Measurements from ENCODE around the gene HMCES. TPM values are rescaled to one million over a fixed set of nuclear protein-coding genes. Genes with fewer than 3 reads are reported as not detected.
"Not testable (repeated sequence)": the region's sequence is repeated elsewhere in the genome, so short reads cannot be mapped to it uniquely, and the experiment has no call there.

The HMCES gene
- total RNA-seq, 2 experiments from 2014 or later = 58.2 to 62.2 TPM

- POLR2A ChIA-PET = interaction anchor here (0.5 to 1.5 kb wide), 3 partner anchors 11 to 430 kb away, joined by 3 read pairs; partner anchors contain the start of gene COPG1
- no peaks in the 10 kb centered on the region for H3K27me3 Mint-ChIP-seq (ENCODE audit: low read depth)
- DNase-seq (no peak), ATAC-seq (no peak)
- no peaks in the 10 kb centered on the region for H3K4me1 Mint-ChIP-seq (ENCODE audit: low read depth)
- no peak overlapping the region for H3K4me3 Mint-ChIP-seq
- H3K9me3 Mint-ChIP-seq (ENCODE audit: insufficient read depth) = no peaks in the 10 kb centered on the region
- CTCF ChIA-PET = no interaction called here
- H3K36me3 Mint-ChIP-seq (ENCODE audit: low read depth) = peaks cover 80% of the 10 kb centered on the region
- no peak overlapping the region for H3K27ac Mint-ChIP-seq
Measured at GRCh38 chr3:129259612-129260477, 18.8 kb upstream of the HMCES start.

- H3K27ac Mint-ChIP-seq = no peak overlapping the region
- H3K4me3 Mint-ChIP-seq = no peak overlapping the region
- peaks cover 80% of the 10 kb centered on the region for H3K36me3 Mint-ChIP-seq (ENCODE audit: low read depth)
- no peaks in the 10 kb centered on the region for H3K9me3 Mint-ChIP-seq (ENCODE audit: insufficient read depth)
- no peak for ATAC-seq
- H3K27me3 Mint-ChIP-seq (ENCODE audit: low read depth) = no peaks in the 10 kb centered on the region
- POLR2A ChIA-PET = interaction anchor here (0.5 to 1.5 kb wide), 2 partner anchors 12 to 337 kb away, joined by 3 read pairs; partner anchors contain the start of gene COPG1
- DNase-seq = no peak
- no peaks in the 10 kb centered on the region for H3K4me1 Mint-ChIP-seq (ENCODE audit: low read depth)
- CTCF ChIA-PET = interaction anchor here (1.1 to 1.2 kb wide), 2 partner anchors 99 to 290 kb away, joined by 3 to 5 read pairs; no protein-coding TSS in a partner anchor
Measured at GRCh38 chr3:129260606-129261005, 18.1 kb upstream of the HMCES start.

- no peak for DNase-seq
- ChIA-PET POLR2A (interaction anchor here (1.0 to 1.2 kb wide), 2 partner anchors 52 to 55 kb away, joined by 3 read pairs; no protein-coding TSS in a partner anchor), CTCF (interaction anchor here (1.1 to 1.2 kb wide), 2 partner anchors 100 to 292 kb away, joined by 3 to 5 read pairs; no protein-coding TSS in a partner anchor)
- Mint-ChIP-seq H3K27me3 (ENCODE audit: low read depth) (no peaks in the 10 kb centered on the region), H3K36me3 (ENCODE audit: low read depth) (peaks cover 76% of the 10 kb centered on the region), H3K4me3 (no peak overlapping the region), H3K9me3 (ENCODE audit: insufficient read depth) (no peaks in the 10 kb centered on the region), H3K27ac (no peak overlapping the region), H3K4me1 (ENCODE audit: low read depth) (no peaks in the 10 kb centered on the region)
- no peak for ATAC-seq
Measured at GRCh38 chr3:129261894-129262293, 16.8 kb upstream of the HMCES start.

GRCh38 chr3:129263161-129263910, 15.3 kb upstream of the HMCES start:
- Mint-ChIP-seq H3K9me3 (ENCODE audit: insufficient read depth) (no peaks in the 10 kb centered on the region), H3K4me3 (no peak overlapping the region), H3K27ac (peak overlapping the region; percentile 54), H3K4me1 (ENCODE audit: low read depth) (no peaks in the 10 kb centered on the region), H3K36me3 (ENCODE audit: low read depth) (peaks cover 73% of the 10 kb centered on the region), H3K27me3 (ENCODE audit: low read depth) (no peaks in the 10 kb centered on the region)
- ATAC-seq (no peak), DNase-seq (no peak)
- ChIA-PET CTCF (interaction anchor here (1.6 kb wide), 1 partner anchor 17 kb away, joined by 4 read pairs; no protein-coding TSS in a partner anchor), POLR2A (no interaction called here)

GRCh38 chr3:129264994-129265393, 13.7 kb upstream of the HMCES start:
- H3K27ac Mint-ChIP-seq; H3K27me3 Mint-ChIP-seq (ENCODE audit: low read depth); H3K9me3 Mint-ChIP-seq (ENCODE audit: insufficient read depth); CTCF ChIA-PET; DNase-seq; H3K4me1 Mint-ChIP-seq (ENCODE audit: low read depth); H3K4me3 Mint-ChIP-seq; ATAC-seq: not testable (repeated sequence)
- POLR2A ChIA-PET = interaction anchor here (2.0 kb wide), 1 partner anchor 51 kb away, joined by 8 read pairs; a partner anchor contains a TSS
- H3K36me3 Mint-ChIP-seq (ENCODE audit: low read depth) = peaks cover 72% of the 10 kb centered on the region

- POLR2A ChIA-PET = interaction anchor here (1.8 to 2.0 kb wide), 2 partner anchors 17 to 49 kb away, joined by 5 to 8 read pairs; partner anchors contain the start of gene COPG1
- Mint-ChIP-seq H3K36me3 (ENCODE audit: low read depth) (peaks cover 72% of the 10 kb centered on the region), H3K27me3 (ENCODE audit: low read depth) (no peaks in the 10 kb centered on the region), H3K9me3 (ENCODE audit: insufficient read depth) (no peaks in the 10 kb centered on the region), H3K27ac (no peak overlapping the region), H3K4me3 (no peak overlapping the region), H3K4me1 (ENCODE audit: low read depth) (no peaks in the 10 kb centered on the region)
- CTCF ChIA-PET = no interaction called here
- DNase-seq (no peak), ATAC-seq (no peak)
Measured at GRCh38 chr3:129266651-129267050, 12.0 kb upstream of the HMCES start.

DNA sequence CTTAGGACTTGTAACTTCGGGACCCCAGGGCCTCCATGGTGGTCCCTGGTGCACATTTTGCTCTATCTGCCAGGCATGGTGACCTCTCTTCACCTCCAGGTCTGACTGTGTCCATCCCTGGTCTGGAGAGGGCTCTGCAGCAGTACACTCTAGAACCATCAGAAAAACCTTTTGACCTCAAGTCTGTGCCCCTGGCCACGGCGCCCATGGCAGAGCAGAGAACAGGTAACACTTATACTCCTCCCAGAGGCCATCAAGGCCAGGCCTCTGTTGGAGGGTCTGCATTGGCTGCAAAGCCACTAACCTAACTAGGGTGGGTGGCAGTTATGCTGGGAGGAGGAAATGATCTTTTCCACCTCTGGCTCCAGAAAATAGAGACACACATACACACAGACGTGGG, 10.3 kb upstream of the HMCES start:
- Mint-ChIP-seq H3K27ac (no peak overlapping the region), H3K4me3 (no peak overlapping the region), H3K9me3 (ENCODE audit: insufficient read depth) (no peaks in the 10 kb centered on the region), H3K27me3 (ENCODE audit: low read depth) (no peaks in the 10 kb centered on the region), H3K36me3 (ENCODE audit: low read depth) (peaks cover 73% of the 10 kb centered on the region), H3K4me1 (ENCODE audit: low read depth) (no peaks in the 10 kb centered on the region)
- no peak for DNase-seq
- ChIA-PET POLR2A (no interaction called here), CTCF (no interaction called here)
- no peak for ATAC-seq

DNA sequence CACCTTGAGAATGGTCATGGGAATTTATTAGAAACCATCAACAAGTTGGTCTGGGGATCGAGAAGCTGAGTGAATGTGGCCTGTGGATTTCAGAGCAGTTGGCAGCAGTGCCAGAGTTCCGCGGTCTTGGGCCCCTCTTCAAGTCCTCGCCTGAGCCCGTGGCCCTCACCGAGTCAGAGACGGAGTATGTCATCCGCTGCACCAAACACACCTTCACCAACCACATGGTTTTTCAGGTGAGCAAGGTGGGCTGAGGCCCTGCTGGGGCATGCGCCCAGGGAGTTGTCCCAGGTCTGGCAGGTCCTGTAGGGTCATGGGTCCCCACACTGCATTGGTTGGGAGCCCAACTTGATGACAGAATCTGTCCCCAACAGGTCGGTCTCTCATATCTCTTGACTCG, 7.0 kb upstream of the HMCES start:
- H3K36me3 Mint-ChIP-seq (ENCODE audit: low read depth) = peaks cover 80% of the 10 kb centered on the region
- ATAC-seq (no peak), DNase-seq (no peak)
- H3K27me3 Mint-ChIP-seq (ENCODE audit: low read depth) = no peaks in the 10 kb centered on the region
- H3K27ac Mint-ChIP-seq = no peak overlapping the region
- CTCF ChIA-PET = no interaction called here
- H3K4me3 Mint-ChIP-seq = no peak overlapping the region
- POLR2A ChIA-PET = no interaction called here
- H3K9me3 Mint-ChIP-seq (ENCODE audit: insufficient read depth) = no peaks in the 10 kb centered on the region
- H3K4me1 Mint-ChIP-seq (ENCODE audit: low read depth) = peaks cover 11% of the 10 kb centered on the region

- no peak for ATAC-seq
- Mint-ChIP-seq H3K4me3 (no peak overlapping the region), H3K36me3 (ENCODE audit: low read depth) (peaks cover 69% of the 10 kb centered on the region), H3K27ac (peak overlapping the region; percentile 20), H3K27me3 (ENCODE audit: low read depth) (no peaks in the 10 kb centered on the region), H3K9me3 (ENCODE audit: insufficient read depth) (no peaks in the 10 kb centered on the region), H3K4me1 (ENCODE audit: low read depth) (peaks cover 41% of the 10 kb centered on the region)
- DNase-seq = peak; percentile 33
- ChIA-PET CTCF (interaction anchor here (1.0 to 1.4 kb wide), 2 partner anchors 130 to 306 kb away, joined by 3 to 8 read pairs; no protein-coding TSS in a partner anchor), POLR2A (interaction anchor here (1.0 kb wide), 1 partner anchor 36 kb away, joined by 3 read pairs; no protein-coding TSS in a partner anchor)
Measured at GRCh38 chr3:129276385-129276784, 2.3 kb upstream of the HMCES start.

- ATAC-seq (no peak), DNase-seq (no peak)
- ChIA-PET POLR2A (interaction anchor here (0.5 to 3.0 kb wide), 7 partner anchors 22 to 388 kb away, joined by 3 to 47 read pairs (median 3); a partner anchor contains a TSS), CTCF (interaction anchor here (0.7 to 1.4 kb wide), 4 partner anchors 14 to 308 kb away, joined by 3 to 8 read pairs (median 4); no protein-coding TSS in a partner anchor)
- H3K4me1 Mint-ChIP-seq (ENCODE audit: low read depth) = peaks cover 56% of the 10 kb centered on the region
- no peaks in the 10 kb centered on the region for H3K27me3 Mint-ChIP-seq (ENCODE audit: low read depth)
- peaks cover 72% of the 10 kb centered on the region for H3K36me3 Mint-ChIP-seq (ENCODE audit: low read depth)
- peak overlapping the region; percentile 98 for H3K4me3 Mint-ChIP-seq
- no peaks in the 10 kb centered on the region for H3K9me3 Mint-ChIP-seq (ENCODE audit: insufficient read depth)
- peak overlapping the region; percentile 92 for H3K27ac Mint-ChIP-seq
Measured at GRCh38 chr3:129277829-129278271, 820 bp upstream of the HMCES start.
